Right hindlimb (tissue), 1 donor: ENCODE measurements around the gene ZBTB16.

Experiments
- DNase-seq: peaks from one replicate; pipeline ENCODE4 v3.0.0-alpha.2; 2018

ZBTB16 gene

DNA sequence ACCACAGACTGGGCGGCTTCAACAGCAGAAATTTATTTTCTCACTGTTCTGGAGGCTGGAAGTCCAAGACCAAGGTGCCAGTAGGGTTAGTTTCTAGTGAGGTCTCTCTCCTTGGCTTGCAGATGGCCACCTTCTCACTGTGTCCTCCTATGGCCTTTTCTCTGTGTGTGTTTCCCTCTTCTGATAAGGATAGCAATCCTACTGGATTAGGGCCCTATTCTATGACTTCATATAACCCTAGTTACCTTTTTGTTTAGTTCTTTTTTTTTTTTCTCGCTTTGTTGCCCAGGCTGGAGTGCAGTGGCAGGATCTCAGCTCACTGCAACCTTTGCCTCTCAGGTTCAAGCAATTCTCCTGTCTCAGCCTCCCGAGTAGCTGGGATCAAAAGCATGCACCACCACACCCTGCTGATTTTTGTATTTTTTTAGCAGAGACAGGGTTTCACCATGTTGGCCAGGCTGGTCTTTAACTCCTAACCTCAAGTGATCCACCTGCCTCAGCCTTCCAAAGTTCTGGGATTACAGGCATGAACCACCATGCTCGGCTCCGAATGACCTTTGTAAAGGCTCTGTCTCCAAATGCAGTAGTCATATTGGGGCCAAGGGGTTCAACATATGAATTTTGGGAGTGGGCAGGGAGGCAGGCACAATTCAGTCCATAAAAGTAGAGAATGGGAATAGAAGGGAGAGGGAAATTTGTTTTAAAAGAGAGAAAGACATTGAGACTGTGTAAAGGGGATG is 211.2 kb downstream of the ZBTB16 start:
- DNase-seq: no peak

DNA sequence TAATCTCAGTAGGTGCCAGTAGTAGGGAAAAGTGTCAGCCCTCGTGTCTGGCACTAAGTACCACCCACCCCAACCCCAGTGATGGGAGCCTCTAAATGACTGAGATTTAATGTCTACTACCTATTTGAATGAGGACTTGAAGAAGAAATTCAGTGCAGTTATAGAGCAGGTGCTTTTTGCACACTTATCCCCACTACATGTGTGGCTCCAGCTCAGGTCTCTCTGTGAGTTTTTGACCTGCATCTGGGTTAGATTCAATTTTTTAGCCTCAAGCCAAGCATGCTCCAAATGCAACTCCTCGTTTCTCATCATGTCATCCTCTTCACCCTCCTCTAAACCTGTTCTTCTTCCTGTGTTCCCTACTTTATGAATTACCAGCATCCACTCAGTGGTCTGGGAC is 211.8 kb downstream of the ZBTB16 start:
- DNase-seq: no peak

DNA sequence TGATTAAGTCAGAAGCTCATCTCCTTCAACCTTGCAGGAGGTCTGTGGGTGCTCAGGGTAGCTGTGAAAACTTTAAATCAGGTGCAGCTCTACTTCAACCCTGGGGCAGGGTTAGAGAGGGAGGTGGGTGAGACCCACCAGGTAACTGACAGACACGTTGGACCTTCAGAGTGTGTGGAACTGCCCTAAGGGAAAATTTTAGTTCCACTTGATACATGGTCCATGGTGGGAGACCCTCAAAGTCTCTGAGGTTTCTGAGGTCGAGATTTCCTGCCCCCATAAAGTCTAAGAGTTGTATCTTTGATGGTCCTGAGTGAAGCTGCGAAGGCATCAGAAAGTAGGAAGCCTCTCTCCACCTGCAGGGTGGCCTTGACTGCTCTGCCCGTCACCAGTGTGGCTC is 212.8 kb downstream of the ZBTB16 start:
- DNase-seq: no peak

DNA sequence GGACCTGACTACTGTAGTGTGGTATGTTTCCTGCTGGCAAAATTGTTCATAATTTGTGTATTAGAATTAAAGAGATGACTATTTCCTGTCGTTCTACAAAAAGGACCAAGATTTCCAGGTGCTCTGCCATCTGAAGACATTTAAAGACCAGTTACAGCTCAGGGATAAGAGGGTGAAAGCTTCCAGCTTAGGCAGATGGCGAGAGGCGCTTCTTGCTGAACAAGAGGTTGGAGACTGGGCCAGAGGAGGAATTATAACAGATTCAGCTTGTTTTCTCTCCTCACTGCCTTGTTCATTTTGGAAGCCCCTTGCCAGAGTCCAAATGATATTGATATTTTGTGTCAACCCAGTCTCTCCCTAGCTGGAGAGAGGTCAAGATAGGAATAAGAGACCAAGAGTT is 213.6 kb downstream of the ZBTB16 start:
- DNase-seq: no peak

DNA sequence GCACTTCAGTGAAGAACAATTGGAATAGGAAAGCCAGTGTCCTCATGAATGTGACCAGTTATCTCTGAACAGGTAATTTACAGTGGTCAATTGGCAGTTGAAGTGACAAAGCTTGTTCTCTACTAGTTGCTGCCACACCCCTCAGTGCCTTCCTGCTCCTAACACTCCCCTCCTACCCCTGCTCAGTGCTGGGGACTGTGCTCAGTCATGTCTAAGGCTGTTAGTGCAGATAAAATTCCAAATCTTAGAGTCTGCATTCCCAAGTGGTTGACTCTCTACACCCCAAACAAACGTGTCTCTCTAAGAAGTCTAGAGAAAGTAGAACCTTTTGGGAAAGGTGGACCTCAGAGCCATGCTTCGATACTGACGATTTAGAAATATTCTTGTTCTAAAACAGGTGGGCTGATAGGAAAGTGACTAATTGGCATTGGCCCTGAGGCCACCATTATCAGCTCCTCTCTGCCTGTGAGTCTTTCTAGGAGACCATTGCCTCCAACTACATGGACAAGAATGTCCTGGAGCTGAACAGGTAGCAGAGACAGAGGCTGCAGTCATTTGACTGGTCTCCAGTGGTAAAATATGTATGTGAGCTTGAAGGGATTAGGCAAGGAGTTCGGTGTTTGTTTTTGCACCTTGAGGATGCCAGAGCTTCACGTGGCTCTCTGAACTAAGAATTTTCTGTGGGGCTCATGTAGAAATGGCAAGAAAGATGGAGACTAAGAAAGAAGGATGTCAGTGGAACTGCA is 214.6 kb downstream of the ZBTB16 start:
- no peak for DNase-seq

DNA sequence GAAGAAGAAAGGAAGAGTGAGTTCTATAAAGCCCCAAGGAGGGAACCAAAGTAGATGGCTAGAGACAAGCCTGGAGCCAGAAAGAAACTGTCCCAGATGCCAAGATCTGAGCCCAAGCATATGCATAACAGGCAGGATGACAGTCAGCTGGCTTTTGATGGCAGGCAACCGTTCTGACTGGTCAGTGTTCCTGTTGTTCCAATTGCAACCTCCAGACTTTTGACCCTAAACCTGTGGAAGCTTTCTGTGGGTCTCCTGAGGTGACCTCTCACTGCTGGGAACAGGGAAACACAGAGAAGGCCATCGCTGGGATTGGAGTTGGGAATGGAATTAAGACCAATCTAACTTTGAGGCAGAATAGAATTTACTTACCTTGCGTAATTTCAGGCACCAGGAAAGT is 215.1 kb downstream of the ZBTB16 start:
- no peak for DNase-seq

DNA sequence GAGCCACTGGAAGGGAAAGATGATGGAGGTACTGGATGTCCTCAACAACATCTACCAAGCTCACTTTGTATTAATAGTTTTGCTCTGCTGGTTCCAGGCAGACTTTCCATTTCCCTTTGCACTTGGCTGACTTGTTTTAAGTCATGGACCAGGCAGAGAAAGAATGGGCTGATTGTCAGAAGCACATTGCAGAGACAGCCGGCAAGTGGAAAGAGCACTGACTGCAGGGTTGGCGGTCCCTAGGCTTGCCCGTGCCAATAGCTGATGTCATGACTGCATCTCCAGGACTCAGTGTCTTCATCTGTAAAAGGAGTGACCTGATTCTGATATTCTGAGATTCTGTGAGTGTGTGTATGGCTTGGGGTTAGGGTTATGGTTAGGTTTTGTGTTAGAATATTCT is 215.8 kb downstream of the ZBTB16 start:
- no peak for DNase-seq

DNA sequence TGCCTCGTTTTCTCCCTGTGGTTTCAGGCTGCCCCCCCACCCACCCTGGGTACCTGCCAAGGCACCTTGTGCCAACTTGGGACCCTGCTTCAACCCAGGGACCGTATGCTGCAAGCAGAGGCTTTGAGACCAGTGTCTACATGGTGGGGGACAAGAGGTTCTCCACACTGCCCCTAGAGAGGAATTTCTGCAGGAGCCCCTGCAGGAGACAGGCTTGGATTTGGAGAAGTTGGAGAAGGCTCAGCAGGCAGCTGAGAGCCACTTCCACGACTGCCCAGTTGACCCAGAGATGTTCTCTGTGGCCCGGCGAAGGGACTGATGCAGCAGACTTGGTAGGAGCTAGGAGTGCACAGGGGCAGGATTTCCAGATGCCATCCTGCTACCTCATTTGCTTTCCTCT is 216.6 kb downstream of the ZBTB16 start:
- no peak for DNase-seq

DNA sequence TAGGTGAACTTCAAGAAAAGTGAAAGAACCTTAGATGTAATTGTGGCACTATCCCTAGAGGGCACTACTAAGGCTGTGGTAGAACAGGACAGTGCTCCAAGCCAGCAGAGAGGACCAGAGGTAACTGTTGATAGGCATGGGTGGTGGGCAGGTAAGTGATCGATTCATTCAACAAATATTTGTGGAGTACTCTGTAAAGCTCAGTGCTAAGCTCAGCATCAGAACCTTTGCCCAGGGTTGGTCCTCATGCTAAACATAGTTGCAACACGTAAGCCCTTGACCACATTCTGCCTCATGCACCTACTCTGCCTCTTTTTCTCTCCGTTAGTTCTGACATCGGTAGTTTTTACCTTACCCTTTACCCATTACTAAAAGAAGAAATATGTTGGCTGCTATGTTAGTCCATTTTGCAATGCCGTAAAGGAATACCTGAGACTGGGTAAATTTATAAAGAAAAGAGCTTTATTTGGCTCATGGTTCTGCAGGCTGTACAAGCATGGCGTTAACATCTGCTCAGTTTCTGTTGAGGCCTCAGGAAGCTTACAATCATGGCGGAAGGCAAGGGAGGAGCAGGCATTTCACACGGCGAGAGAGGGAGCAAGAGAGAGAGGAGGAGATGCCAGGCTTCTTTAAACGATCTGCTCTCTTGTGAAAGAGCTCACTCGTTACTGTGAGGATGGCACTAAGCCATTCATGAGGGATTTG is 218.3 kb downstream of the ZBTB16 start:
- no peak for DNase-seq

DNA sequence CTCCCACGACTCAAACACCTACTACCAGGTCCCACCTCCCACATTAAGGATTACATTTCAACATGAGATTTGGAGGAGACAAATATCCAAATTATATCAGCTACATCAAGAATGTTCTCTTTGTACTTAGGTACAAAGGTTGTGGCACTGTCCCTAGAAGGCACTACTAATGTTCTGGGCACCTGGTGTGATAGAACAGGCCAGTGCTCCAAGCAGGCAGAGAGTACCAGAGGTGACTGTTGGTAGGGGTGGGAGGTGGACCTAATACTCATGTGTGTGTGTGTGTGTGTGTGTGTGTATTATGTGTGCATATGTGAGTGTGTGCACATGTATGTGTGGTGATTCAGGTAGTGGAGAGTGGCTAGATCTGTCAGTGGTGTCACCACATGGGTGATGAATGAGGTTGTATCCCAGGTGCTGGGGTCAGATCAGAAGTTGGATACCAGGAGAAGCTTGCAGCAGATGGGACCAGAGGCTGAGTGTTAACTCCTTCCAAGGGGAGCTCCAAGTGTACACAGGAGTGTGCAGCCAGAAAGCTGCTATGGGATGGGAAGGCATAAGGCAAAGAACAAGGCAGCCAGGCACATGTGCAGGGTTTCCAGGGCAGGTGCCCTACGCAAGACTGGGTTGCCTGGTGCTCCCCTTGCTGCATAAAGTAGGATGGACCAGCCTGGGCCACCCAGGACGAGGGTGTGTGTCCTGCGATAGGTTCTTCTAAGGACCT is 219.0 kb downstream of the ZBTB16 start:
- DNase-seq: no peak

DNA sequence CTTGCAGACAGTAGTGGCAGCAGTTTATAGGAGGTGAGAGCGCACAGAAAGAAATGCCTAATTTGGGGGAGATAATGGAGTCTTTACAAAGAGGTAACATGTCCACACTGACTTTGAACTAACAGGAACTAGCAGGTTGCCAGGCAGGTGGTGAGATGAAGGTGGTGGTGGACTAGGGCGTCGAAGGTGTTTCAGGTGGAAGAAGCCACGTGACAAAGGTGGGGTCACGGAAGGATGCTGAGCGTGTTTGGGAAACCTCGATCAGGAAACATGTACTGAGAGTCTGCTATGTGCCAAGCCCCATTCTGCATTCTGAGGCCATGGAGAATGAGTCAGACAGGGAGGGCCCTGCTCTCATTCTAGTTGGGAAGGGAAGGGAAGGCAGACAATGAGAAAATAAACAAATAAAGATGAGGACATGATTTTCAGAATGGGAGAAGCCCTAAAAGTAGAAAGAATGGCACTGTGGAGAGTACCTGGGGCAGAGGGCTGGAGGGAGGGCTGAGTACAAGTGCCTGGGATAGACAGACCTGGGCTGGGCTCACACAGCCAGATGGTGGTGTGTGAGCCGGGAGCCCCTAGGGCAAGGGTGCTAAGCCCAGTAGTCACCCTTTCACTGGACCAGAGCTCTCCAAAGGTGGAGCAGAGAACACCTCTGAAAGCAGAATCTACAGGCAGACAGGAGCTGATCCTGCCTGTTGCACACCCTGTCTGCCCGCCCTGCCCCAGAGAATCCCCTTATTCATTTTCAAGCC is 220.5 kb downstream of the ZBTB16 start:
- DNase-seq: no peak

DNA sequence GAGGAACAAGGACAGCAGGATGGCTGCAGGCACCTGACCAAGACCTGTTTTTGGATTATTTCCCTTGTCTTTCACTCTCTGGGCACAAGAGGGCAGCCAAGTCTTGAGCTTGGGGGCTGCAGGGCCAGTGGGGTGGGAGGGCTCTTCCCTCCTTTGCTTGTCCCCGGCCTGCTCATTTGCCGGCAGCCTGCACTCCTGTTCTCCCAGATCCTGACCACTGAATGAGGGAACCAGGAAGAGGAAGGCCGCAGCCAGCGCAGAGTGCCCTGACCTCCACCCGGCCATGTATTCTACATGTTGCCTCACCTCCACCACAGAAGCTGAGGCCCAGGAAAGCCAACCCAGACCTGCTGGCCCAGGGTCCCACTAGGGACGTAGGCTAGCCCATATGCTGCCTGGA is 221.2 kb downstream of the ZBTB16 start:
- peak; percentile 73 for DNase-seq

DNA sequence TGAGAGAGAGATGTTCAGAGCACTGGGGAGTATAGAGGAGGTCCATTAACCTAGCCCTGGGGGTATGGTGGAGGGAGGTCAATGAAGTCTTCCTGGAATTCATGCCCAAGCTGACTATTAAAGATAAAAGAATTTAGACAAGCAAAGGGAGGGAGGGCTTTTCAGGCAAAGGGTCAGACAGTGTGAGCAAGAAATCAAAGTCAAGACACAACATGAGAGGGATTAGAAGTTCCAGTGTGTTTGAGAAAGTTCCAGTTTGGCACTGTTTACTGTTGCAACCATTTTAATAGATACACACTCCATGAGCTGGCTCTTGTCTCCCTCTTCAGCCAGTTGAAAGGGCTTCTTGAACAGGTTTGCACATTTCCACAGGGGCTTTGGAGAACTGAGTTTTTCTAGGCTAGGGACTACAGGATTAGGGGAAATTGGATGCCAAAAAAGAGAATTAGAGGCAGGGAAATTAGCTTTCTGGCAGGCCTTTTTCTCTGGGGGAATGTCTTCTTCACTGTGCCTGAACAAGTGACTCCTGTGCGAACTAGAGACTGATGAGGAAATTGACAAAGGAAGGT is 222.0 kb downstream of the ZBTB16 start:
- DNase-seq: no peak

DNA sequence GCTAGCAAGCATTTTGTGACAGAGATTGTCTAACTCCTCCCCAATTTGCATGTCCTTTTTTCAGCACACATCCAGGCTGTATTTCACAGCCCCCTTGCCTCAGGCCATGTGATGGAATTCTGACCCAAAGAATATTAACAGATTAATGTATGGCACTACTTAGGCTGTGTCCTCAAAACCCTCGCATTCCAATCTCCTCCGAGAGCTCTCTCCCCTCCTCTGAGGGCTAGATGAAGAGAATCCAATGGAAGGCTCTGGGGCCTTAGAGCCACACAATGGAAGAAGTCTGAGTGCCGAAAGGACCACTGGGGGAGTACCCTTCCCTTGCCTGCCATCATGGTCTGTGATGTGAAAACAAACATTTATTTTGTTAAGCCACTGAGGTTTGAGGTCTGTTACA is 223.0 kb downstream of the ZBTB16 start:
- DNase-seq: no peak

DNA sequence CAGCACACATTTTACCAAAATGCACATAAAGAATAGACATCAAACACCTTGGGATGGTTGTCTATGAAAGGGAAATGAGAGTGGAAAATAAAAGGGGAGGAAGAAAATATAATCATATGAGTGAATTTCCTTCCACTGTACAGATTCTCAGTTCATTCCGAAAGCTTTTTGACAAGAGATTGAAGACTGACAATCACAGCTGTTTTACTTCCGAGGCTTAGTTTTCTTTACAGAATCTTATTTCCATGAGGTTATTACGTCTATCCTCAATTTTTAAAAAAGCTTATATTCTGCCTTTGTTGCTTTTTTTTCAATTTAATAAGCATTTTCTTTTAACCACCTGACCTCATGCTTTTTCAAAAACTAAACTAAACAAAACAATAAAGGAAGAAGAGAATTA is 223.9 kb downstream of the ZBTB16 start:
- no peak for DNase-seq

DNA sequence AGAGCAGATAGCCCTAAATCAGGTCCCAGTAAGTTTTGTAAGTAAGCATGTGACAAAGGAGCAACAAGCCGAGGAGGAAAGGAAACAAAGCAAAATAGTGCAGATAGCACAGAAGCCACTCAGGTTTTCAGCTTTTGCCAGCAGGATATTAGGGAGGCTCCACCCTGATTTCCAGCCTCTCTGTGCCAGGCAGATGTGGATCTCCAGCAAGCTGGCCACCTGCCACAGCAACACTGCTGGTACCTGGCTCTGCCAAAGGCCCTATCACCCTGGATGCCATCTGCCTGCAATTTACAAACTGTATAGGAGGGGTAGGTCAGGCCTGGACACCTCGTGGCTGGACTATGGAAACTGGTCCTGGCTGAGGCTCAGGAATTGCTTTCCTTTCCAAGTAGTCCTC is 224.5 kb downstream of the ZBTB16 start:
- DNase-seq: no peak

DNA sequence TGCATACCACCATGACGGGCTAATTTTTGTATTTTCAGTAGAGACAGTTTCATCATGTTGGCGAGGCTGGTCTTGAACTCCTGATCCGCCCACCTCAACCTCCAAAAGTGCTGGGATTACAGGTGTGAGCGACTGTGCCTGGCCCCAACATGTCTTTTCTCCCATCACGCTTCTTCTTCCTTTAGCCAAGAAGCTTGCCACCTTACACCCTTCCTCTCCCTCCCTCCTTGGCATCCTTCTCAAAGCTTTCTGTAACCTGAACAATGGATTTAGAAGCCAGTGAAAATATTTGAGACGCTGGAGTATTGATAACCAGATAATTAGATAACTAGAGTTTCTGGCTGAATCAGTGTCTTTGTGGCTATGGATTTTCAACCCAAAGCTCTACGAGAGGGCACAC is 225.4 kb downstream of the ZBTB16 start:
- no peak for DNase-seq

DNA sequence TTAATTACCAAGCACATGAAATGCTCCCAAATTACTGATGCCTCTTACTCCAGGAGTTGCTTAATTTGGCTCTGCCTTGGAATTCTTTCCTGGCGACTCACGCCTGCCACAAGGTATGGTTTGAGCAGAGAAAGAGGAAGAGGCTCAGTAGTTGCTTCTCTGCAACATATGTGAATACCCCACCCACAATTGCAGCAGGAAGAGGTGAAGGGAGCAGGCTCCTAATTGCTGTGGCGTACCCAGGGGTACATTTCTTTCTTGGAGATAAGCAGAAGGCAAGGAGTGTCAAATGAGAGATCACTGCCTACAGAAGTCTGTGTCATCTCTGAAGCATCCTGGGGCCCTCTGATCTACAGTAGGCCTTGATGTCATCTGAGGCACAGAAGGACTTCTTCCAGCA is 226.1 kb downstream of the ZBTB16 start:
- DNase-seq: no peak

DNA sequence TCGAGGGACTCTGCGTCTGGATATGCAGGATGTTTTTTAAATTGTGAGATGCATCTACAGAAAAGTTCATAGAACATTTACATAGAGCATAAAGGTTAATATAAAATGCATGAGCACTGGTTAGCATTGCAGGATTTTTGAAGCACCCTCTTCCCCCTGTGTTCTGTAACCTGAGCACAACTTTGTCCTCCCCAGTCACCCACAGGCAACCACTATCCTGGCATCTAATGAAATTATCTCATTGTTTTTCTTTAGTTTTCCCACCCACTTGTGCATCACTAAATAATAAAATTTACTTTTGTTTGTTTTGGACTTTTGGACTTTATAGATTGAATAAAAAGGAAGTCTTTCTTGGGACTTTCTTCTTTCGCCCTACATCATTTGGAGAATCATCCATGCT is 226.7 kb downstream of the ZBTB16 start:
- DNase-seq: no peak

DNA sequence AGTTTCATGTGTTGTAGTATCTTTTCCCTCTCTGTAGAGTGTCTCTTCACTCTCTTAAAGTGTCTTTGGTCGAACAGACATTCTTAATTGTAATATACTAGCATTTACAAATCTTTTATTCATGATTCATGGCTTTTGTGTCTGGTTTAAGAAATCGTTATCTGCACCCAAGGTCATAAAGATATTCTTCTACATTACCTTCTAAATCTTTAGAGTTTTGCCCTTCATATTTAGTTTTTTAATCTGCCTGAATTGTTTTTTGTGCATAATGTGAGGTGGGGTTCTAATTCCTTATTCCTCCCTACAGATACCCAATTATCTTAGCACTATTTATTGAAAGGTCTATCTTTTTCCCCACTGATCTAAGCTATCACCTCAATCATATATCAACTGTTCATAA is 227.6 kb downstream of the ZBTB16 start:
- no peak for DNase-seq

DNA sequence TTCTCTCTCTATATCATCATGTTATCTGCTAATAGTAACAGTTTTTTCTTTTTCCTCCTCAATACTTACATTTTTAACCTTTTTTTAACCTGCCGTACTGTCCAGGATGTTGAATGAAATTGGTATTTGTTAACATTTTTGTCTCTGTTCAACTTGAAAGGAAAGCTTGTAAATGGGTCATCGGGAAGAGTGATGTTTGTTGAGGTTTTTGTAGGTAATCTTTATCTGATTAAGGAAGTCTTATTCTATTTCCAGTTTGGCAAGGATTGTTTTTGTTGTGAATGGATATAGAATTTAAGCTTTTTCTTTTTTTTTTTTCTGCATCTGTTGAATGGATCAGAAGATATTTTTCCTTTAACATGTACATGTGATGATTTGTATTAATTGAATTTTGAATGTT is 228.6 kb downstream of the ZBTB16 start:
- no peak for DNase-seq

DNA sequence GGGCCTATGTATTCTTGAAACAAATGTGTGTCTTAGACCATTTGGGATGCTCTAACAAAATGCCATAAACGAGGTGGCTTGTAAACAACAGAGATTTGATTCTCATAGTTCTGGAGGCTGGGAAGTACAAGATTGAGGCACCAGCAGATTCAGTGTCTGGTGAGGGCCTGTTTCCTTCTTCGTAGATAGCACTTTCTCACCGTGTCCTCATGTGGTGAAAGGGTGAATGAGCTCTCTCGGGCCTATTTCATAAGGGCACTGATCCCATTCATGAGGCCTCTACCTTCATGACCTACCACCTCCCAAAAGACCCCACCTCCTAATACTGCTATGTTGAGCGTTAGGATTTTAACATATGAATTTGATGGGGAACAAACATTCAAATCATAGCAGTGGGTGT is 230.3 kb downstream of the ZBTB16 start:
- DNase-seq: no peak
